IMR-90 (cell line): ENCODE results near the gene SRMS.

ENCODE experiments used
- CEBPB ChIP-seq: IDR thresholded peaks from 2 replicates; pipeline ENCODE4 v1.6.1; 2012; ENCODE audit warnings: low read depth, low read length, improper control_type of control experiment
- CHD1 ChIP-seq: IDR thresholded peaks from 2 replicates; pipeline ENCODE4 v1.6.1; 2012; ENCODE audit warnings: low read depth, low read length, improper control_type of control experiment
- CTCF ChIP-seq: conservative IDR thresholded peaks from 2 replicates; pipeline ENCODE4 v1.5.1; 2012; ENCODE audit warnings: mild to moderate bottlenecking, low read depth, low read length, improper control_type of control experiment
- MAFK ChIP-seq: IDR thresholded peaks from 2 replicates; pipeline ENCODE4 v1.6.1; 2012; ENCODE audit warnings: low read depth, low read length, improper control_type of control experiment
- MAZ ChIP-seq: IDR thresholded peaks from 2 replicates; pipeline ENCODE4 v1.6.1; 2012; ENCODE audit warnings: low read depth, mild to moderate bottlenecking, low read length, improper control_type of control experiment, moderate library complexity, borderline replicate concordance
- POLR2A ChIP-seq: IDR thresholded peaks from 2 replicates; pipeline ENCODE4 v1.6.1; 2012; ENCODE audit warnings: mild to moderate bottlenecking, low read depth, low read length
- RAD21 ChIP-seq: IDR thresholded peaks from 2 replicates; pipeline ENCODE4 v1.6.1; 2012; ENCODE audit warnings: low read length, improper control_type of control experiment
- RCOR1 ChIP-seq: IDR thresholded peaks from 2 replicates; pipeline ENCODE4 v1.6.1; 2012; ENCODE audit warnings: mild to moderate bottlenecking, low read length, improper control_type of control experiment; ENCODE audit not compliant: insufficient replicate concordance
- SMC3 ChIP-seq: fragments of 150-350 bp; IDR thresholded peaks from 2 replicates; pipeline ENCODE4 v1.6.1; 2016; ENCODE audit warnings: low read depth, mild to moderate bottlenecking, antibody characterized with exemption, low read length, moderate library complexity

GRCh38 chr20:63552481-63553249, 5.1 kb upstream of the SRMS start:
- TF ChIP-seq CTCF (no peak), POLR2A (no peak), CEBPB (no peak), SMC3 (no peak), RCOR1 (no peak), MAZ (no peak), MAFK (no peak), CHD1 (no peak), RAD21 (no peak)
